Stimulated activated CD4-positive, alpha-beta T cell treated with anti-CD3 and anti-CD28 coated beads, TNF-alpha, amount 100 ng/mL, for 1 hour (primary cell): ENCODE measurements around the gene AMDHD1.
A peak's percentile ranks its signal among the peaks of the same experiment; 100 is the strongest.

Experiments
- DNase-seq, 3 donors: peaks; one replicate each; pipeline ENCODE4 v3.0.0-alpha.2; 2020; ENCODE audit warnings: low read depth in 3 of 3, low spot score in 1 of 3

Gene AMDHD1

DNA sequence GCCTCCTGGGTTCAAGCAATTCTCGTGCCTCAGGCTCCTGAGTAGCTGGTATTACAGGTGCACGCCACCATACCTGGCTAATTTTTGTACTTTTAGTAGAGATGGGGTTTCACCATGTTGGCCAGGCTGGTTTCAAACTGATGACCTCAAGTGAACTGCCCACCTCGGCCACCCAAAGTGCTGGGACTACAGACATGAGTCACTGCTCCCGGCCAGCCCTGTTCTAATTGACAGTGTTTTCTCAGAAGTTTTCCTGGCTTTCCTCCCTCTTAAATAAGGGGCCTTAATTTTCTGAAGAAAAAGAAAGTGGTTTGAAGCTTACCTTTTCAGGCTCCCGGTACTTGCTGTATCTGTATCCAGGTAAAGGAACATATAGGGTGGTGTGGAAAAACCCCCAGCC, 51.3 kb downstream of the AMDHD1 start:
- no peak for DNase-seq

DNA sequence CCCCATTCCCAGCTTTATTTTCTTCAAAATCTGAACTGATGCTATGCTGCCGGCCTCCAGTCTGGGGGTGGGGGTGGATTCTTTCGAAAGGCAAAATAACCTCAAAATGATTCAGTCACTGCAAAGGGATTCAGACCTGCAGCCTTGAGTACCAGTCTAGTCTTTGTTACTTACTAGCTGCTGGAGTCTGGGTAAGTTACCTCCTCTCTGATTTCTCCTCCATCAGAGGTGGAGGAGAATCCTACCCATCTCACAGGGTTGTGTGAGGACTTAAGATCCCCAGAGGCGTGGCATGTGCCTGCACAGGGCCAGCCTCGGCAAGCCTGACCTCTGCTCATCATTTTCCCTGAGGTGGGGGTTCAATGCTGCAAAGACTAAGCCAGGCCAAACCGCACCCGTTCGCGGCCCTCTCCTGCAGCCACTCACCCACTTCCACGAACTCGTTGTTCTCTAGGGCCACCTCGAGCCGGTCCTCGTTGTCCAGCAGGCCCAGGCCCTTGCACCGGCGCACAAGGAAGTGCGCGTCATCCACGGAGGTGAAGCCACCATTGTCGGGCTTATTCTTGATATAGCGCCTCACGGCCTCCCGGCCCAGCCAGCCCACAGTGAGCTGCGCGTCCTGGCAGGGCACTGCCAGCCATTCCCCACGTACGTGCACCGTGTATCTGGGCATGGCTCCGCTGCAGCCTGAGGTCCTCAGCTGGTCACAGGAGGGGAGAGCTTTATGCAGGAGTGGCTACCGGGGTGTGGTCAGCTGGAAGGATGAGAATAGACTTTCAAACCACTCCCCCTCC, 52.3 kb downstream of the AMDHD1 start:
- DNase-seq: no peak

GRCh38 chr12:95996034-95996658, 53.0 kb downstream of the AMDHD1 start, which contains the start of gene HAL:
TSS of gene HAL (minus strand) at chr12:95996344. CDS start at chr12:95995910, 434 bp downstream.
- no peak for DNase-seq

DNA sequence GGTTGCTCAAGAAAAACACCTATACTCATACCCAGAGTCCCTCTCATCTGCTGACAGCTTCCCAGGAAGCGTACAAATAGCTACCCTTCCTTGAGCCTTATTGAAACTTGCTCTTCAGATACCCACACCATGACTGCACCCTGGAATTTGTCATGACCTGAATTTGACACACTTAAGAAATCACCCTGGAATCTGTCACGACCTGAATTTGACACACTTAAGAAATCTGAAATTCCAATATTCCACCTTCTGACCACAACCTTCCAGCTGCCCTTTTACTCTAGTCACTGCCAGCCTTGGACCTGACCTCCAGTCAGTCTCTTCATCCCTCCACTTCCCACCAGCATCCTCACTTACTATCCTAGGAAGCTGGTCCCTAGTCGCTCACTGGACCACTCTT, 54.1 kb downstream of the AMDHD1 start:
- no peak for DNase-seq

DNA sequence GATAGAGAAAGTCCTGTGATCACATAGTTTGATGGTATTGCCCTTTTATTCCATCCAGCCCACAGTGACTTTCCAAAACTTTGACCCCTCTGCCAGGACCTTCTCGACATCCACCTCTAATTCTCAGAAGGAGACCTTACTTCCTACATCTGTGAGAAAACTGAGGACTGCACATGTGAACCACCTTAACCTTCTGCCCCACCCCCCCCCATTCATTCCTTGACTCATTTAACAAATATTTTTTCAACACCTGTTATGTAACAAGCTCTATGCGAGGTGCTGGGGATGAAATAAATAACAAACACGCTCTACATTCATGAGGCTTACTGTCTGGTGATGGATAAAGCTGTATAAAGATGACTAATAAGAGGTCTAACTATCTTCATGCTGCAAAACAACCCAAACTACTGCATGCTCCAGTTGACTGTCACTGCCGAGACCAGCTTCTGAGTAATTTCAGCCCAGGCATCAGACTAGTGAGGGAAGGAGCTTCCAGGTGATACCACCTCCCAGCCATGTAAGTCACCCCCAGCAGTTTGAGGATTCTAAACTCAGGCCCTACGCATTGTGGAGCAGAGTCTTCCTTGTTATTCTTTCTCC, 54.9 kb downstream of the AMDHD1 start:
- no peak for DNase-seq

- DNase-seq: peak; percentile 3 to 4 (median 4)
Measured at GRCh38 chr12:95998611-95999286, 55.6 kb downstream of the AMDHD1 start.

DNA sequence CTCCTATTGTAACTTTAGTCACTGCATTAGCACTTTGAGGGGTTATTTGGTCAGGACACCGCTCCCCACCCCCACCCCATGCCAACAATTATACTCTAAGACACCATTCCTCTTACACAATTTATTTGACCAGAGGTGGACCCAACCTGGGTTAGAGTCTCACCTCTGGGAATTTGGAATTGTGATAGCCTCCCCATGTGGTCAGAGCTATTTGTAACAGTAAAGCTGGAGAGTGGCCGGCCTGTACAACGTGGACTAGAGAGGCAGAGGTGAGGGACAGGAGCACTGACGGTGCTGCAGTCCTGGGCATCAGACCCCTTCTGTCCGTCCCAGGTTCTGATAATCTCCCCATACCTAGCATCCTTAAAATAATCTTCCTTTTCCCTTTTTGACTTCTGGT, 56.4 kb downstream of the AMDHD1 start:
- DNase-seq: no peak

GRCh38 chr12:96000858-96001257, 57.7 kb downstream of the AMDHD1 start:
- no peak for DNase-seq

- DNase-seq: no peak
Measured at GRCh38 chr12:96006727-96007126, 63.6 kb downstream of the AMDHD1 start.

GRCh38 chr12:96007729-96008128, 64.6 kb downstream of the AMDHD1 start:
- no peak for DNase-seq

DNA sequence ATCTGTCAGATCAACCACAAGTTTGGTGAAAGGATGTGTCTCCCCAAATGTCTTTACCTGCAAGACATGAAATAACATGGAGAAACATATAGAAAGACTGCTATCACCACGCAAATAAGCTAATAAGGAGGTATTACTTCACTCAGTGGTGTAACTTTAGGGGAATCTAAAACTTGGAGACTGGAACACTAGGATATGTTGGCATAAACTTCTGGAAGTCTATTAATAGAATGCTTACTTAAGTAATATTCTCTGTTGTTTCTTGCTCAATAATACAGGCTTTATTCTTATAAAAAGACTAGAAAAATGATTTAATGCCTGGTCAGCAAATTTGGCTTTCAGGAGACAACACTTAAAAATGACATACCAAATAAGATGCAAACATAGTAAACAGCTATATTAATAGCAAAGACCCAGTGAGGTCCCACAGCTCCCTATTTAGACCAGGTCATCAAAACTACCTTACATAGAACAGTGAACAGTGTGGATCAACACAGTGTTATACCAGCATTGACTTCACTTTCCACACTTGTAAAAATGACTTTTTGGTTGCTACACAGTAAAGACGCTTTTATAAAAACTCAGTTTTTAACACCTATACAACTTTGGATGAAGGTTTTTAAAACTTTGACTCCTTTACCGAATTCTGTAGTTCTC, 71.9 kb downstream of the AMDHD1 start:
- no peak for DNase-seq

DNA sequence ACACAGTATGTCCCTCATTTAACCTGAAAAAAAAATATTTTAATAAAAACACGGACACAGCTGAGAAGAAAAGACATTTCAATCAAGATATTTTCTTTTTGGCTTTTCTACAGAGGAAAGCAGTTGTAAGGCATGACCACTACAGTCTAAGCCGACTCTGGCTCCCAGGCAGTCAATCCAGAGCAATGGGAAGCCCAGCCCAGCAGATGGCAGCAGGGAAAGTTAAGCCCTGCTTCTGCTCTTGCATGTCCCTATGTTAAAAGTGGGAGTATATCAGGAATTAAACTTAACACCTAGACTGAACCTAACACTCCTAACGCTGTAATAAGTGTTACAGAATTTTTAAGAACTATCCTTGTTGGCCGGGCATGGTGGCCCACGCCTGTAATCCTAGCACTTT, 72.5 kb downstream of the AMDHD1 start:
- no peak for DNase-seq
